Measurements from ENCODE around the gene UBN2. TPM values are rescaled to one million over a fixed set of nuclear protein-coding genes. Genes with fewer than 3 reads are reported as not detected.
A peak's percentile ranks its signal among the peaks of the same experiment; 100 is the strongest.
"Not testable (repeated sequence)": the region's sequence is repeated elsewhere in the genome, so short reads cannot be mapped to it uniquely, and the experiment has no call there.

The UBN2 gene
- 4.8 and 6.7 TPM in 2 replicates for polyA plus RNA-seq (2014; cell fraction: cytosol; rRNA removed)
- 7.2 and 11.3 TPM in 2 replicates for polyA plus RNA-seq (2014; cell fraction: nucleus; rRNA removed)

DNA sequence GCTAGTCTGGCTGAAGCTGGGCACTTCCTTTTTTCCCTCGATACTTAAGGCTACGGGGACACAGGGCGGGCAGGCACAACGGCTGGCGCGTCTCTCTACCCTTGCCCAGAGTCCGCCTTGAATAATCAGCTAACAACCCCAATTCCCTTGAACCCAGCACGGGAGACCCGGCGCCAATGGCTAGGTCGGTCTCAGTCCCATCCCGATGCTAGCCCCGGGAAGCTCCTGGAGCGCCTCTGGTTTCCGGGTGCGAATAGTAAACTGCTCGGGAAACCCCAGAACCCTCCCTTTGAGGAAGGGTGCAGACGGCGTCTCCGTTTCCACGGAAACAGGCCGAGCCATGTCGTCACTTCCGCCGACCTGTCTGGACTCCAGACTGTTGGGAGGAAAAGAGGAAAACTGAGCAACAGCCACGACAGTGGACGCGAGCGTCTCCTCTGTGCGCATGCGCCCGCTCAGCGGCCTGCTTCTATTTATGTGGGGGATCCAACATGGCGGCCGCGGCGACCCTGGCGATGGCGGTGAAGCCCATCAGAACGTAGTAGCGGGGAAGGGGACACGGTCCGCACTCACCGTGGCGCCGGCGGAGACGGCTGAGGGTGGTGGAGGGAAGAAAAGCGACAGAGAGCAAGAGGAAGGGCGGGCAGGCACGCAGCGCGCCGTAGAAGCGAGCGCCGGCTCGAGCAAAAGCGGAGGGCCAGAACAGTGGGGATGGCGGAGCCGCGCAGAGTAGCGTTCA is at the start of gene UBN2:
Gene UBN2, plus strand, starts transcription at position 464 of the 739 bp plus-strand sequence. Its CDS starts 248 bp downstream, at position 712.
- DNase-seq (ENCODE audit: low spot score), result peak; percentile 98

DNA sequence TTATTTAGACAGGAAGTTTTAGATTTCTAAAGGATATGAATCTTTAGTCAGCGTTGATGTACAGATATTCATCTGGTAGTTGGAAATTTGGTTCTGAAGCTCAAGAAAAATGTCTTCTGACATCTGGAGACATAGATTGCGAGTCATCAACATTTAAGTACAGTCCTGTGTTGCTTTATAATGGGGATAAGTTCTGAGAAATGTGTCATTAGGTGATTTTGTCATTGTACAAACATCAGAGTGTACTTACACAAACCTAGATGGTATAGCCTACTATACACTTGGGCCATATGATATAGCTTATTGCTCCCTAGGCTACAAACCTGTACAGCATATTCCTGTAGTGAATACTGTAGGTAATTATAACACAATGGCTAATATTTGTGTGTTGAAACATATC is 49.6 kb upstream of the UBN2 start:
- no peak for DNase-seq (ENCODE audit: low spot score)

DNA sequence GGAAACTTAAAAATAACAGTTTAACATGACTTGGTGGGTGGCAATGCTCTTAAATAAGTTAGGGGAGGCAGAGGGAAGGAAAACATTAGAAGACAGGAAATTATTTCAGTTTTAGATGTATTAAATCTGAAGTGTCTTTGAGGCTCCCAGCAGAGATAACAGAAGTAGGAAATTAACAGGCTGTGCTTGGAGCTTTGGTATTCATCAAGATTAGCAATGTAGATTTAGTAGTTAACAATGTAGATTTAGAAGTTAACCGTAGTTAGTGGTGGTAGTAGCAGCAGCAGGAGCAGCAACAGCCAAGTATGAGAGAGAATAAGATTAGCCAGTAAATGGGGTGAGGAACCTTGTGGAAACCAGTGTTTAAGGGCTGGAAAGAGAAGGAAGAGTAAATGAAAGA is 48.7 kb upstream of the UBN2 start:
- no peak for DNase-seq (ENCODE audit: low spot score)

DNA sequence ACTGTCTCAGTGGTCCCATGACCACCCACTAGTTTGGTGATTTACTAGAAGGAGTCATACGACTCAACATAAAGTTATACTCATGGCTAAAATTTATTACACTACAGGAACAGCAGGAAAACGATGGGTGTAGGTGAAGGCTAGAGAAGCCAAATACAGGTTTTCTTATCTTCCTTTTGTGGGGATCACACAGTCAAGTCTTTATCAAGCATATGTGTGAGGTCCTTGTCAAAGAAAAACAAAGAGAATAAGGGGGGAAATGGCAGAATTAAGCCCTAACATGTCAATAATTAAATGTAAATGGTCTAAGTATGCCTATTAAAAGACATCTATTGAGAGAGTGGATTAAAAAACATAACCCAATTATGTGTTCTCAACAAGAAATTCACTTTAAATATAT is 47.8 kb upstream of the UBN2 start:
- DNase-seq (ENCODE audit: low spot score), result no peak

DNA sequence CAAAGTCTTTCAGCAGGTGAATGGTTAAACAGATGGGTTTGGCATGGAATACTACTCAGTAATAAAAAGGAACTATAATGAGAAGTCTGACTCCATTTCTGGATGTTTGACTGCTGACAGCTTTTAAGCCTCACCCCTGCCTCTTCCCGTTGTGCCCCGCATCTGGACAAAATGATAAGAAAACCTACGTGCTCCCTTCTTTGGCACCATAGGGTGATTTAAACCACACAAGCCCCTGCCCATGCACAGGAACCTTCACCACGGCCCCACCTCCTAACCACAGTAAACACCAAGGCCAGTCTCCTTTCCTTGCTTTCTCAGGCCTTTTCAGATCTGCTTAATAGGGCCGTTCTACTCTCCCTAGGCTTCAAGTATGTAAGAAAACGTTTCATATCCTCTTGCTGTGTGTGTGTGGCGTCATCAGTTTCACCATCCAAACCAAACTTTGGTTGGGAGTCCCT is 47.1 kb upstream of the UBN2 start:
- no peak for DNase-seq (ENCODE audit: low spot score)

DNA sequence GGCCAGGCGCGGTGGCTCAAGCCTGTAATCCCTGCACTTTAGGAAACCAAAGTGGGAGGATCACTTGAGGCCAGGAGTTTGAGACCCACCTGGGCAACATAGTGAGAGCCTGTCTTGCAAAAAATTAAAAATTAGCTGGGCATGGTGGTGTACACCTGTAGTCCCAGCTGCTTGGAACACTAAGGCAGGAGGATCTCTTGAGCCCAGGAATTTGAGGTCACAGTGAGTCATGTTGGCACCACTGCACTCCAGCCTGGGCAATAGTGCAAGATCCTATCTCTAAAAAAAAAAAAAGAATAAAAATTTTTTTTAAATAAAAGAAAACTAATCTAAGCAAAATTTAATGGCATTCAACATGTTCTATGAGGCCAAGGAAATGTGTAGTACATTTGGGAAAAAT is 44.9 kb upstream of the UBN2 start:
- DNase-seq (ENCODE audit: low spot score), result no peak

DNA sequence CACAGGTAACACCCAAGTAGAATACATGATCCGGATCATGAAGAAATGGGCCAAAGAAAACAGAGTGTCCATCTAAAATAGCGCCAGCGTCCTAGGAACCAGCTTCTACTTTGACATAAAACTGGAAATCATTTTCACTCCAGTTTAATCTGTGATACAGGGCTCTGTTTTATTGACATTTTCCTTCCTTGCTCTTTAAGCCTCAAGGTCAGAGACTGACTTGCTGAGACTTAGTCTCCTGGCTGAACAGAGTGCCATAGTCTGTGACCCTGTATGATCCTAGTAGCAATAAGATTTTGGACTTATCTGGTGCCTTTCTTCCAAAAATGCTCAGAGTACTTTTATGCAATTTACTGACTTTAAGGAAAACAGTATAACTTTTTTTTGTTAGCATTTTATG is 41.7 kb upstream of the UBN2 start:
- DNase-seq (ENCODE audit: low spot score), result no peak

DNA sequence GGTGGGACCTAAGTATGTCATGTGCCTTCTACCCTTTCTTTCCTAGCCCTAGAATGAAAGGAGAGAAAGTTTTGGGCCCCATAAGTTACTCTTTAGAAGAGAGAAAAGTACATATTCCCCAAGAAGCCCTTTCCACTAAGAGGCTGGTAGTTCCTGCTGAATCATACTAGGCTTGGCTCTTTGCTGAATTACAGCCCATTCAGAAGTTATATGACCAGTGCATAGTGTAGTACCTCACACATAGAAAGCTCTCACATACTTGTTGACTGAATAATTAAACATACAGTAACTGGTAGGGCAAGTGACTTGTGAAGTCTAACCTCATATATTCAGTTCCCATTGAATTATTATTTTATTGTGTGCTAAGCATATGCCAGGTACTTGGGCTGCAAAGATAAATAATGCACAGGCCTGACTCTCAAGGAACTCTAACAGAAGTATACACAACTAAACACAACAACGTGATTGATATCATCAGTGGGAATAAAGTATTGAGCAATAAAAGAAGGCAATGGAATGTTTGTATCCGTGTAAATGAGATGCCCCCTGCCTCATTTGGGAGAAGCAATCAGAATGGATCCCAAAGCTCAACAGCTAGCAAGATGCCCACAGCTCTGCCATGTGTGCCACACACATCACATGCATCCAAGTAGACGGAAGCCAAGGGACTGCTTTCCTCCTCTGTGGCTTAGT is 38.9 kb upstream of the UBN2 start:
- DNase-seq (ENCODE audit: low spot score), result no peak

DNA sequence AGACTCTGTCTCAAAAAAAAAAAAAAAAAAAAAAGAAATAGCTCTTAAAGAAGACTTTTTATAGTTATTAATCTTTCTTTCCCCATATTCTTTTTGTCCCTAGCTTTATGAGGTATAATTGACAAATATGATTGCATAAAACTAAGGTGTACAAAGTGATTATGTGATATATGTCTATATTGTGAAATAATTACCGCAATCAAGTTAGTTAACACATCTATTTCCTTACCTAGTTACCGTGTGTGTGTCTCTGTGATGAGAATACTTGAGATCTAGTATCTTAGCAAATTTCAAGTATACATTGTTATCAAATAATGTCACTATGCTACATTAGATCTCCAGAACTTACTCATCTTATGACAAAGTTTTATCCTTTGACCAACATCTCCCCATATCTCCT is 30.7 kb upstream of the UBN2 start:
- DNase-seq (ENCODE audit: low spot score), result no peak

DNA sequence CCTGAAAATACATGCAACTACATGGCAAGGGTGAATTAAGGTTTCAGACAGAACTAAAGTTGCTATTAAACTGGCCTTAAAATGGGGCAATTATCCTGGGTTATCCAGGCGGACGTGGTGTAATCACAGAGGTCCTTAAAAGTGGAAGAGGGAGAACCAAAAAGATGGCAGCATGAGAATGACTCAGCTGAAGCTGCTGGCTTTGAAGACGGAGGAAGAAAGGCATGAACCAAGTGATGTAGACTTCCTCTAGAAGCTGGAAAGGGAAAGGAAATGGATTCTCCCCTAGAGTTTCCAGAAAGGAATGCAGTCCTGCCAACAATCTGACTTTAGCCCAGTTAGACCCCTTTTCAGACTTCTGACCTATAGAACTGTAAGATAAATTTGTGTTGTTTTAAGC is 27.0 kb upstream of the UBN2 start:
- DNase-seq (ENCODE audit: low spot score), result no peak

DNA sequence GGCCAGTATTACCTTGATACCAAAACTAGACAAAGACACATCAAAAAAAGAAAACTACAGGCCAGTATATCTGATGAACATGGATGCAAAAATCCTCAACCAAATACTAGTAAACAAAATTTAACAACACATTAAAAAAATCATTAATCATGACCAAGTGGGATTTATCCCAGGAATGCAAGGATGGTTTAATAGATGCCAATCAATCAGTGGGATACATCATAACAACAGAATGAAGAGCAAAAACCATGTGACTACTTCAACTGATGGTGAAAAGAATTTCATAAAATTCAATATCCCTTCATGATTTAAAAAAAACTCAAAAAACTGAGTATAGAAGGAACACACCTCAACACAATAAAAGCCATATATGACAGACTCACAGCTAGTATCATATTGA is 25.2 kb upstream of the UBN2 start:
- DNase-seq (ENCODE audit: low spot score), result no peak

DNA sequence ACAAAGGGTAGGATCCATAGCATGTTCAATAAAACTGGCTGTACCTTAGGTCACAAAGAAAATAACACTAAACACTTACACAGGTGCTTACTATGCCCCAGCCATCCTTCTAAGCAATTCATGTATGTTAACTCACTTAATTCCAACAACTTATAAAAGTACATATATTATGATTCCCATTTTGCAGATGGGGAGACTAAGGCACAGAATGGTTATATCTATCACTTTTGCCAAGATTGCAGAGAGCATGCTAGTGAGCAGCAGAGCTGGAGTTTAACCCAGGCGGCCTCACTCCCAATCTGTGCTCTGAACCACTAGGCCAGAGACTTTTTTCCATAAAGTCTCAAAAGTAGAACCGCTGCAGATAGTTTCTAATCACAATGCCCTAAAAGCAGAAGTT is 18.9 kb upstream of the UBN2 start:
- no peak for DNase-seq (ENCODE audit: low spot score)

DNA sequence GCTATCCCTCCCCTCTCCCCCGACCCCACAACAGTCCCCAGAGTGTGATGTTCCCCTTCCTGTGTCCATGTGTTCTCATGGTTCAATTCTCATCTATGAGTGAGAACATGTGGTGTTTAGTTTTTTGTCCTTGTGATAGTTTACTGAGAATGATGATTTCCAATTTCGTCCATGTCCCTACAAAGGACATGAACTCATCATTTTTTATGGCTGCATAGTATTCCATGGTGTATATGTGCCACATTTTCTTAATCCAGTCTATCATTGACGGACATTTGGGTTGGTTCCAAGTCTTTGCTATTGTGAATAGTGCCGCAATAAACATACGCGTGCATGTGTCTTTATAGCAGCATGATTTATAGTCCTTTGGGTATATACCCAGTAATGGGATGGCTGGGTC is 17.5 kb upstream of the UBN2 start:
- DNase-seq (ENCODE audit: low spot score), result not testable (repeated sequence)

DNA sequence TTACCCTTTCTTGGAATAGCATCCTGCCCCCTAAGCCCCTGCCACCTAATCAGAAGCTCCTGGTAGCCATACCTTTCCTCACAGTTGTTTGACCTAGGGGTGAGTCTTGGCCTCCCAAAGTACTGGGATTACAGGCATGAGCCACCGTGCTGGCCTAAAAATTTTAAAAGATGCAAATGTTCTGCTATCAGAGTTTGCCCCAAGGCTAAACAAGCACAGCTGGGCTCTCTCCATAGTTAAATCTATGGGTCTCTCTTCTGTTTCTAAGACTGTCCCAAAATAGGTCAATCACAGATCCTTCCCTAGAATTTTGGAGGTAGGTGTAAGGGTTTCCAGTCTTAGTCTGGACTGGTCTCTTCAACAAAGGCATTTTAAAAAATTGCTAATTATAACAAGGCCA is 12.9 kb upstream of the UBN2 start:
- no peak for DNase-seq (ENCODE audit: low spot score)

DNA sequence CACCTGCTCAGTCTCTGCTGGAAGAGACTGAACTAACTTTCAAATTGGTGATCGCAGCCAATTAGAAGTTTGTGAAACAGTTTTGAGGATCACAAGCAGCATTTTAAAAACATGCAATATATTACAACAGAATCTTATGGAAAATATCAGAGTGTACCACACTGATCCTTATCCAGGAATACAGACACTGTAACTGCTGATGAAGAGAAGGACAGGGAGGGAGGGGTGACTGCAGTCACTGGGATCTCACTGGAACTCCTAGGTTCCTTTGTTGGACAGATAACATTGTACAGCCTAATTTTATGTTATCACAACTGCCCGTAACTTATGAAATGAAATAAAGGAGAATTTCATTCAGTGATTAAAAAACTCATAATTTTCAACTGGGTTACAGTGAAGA is 6.8 kb upstream of the UBN2 start:
- no peak for DNase-seq (ENCODE audit: low spot score)

DNA sequence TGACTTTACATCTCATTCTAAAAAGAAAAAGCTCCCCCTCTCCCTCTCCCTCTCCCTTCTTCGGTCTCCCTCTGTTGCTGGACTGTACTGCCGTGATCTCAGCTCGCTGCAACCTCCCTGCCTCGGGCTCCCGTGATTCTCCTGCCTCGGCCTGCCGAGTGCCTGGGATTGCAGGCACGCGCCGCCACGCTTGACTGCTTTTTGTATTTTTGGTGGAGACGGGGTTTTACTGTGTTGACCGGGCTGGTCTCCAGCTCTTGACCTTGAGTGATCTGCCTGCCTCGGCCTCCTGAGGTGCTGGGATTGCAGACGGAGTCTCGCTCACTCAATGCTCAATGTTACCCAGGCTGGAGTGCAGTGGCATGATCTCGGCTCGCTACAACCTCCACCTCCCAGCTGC is 6.2 kb upstream of the UBN2 start:
- DNase-seq (ENCODE audit: low spot score), result not testable (repeated sequence)

DNA sequence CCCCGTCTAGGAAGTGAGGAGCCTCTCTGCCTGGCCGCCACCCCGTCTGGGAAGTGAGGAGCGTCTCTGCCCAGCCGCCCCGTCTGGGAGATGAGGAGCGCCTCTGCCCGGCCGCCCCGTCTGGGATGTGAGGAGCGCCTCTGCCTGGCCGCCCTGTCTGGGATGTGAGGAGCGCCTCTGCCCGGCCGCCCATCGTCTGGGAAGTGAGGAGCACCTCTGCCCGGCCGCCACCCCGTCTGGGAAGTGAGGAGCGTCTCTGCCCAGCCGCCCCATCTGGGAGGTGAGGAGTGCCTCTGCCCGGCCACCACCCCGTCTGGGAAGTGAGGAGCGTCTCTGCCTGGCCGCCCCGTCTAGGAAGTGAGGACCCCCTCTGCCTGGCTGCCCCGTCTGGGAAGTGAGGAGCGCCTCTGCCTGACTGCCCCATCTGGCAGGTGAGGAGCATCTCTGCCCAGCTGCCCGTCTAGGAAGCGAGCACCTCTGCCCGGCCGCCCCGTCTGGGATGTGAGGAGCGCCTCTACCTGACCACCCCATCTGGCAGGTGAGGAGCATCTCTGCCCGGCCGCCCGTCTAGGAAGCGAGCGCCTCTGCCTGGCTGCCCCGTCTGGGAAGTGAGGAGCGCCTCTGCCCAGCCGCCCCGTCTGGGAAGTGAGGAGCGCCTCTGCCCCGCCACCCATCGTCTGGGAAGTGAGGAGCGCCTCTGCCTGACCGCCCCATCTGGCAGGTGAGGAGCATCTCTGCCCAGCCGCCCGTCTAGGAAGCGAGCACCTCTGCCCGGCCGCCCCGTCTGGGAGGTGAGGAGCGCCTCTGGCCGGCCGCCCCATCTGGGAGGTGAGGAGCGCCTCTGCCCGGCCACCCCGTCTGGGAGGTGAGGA is 5.5 kb upstream of the UBN2 start:
- DNase-seq (ENCODE audit: low spot score), result not testable (repeated sequence)

DNA sequence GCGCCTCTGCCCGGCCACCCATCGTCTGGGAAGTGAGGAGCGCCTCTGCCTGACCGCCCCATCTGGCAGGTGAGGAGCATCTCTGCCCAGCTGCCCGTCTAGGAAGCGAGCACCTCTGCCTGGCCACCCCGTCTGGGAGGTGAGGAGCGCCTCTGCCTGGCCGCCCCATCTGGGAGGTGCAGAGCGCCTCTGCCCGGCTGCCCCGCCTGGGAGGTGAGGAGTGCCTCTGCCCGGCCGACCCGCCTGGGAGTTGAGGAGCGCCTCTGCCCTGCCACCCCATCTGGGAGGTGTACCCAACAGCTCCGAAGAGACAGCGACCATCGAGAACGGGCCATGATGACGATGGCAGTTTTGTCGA is 4.9 kb upstream of the UBN2 start:
- DNase-seq (ENCODE audit: low spot score), result not testable (repeated sequence)

DNA sequence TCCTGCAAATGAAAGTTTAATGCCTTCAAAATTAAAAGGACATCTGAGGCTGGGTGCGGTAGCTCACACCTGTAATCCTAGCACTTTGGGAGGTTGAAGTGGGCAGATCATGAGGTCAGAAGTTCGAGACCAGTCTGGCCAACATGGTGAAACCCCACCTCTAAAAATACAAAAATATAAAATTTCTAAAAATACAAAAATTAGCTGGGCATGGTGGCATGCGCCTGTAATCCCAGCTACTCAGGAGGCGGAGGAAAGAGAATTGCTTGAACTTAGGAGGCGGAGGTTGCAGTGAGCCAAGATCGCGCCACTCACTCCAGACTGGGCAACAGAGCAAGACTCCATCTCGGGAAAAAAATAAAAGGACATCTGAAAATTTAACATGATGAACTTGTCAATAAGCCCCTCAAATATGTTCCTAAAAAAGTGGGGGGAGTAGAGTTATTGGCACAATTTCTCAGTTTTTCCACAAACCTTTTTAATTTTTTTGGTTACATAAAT is 4.0 kb upstream of the UBN2 start:
- DNase-seq (ENCODE audit: low spot score), result not testable (repeated sequence)

DNA sequence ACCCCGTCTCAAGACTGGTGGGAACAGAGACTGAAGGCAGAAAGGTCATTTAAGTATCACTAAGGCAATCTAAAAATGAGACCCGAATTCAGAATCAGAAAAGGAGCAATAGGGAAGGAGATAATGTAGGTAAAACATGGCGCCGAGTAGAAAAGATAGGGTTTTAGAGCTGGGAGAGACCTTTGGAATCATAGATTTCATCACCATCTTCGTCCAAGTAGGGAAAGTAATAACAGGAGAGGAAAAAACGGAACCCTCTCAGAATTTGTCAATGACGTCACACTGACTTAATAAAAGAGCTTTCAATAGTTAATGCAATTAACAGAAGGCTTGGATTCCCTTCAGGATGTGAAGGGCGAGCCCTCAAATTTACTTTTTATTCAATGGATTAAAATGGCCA is 1.0 kb upstream of the UBN2 start:
- DNase-seq (ENCODE audit: low spot score), result no peak

DNA sequence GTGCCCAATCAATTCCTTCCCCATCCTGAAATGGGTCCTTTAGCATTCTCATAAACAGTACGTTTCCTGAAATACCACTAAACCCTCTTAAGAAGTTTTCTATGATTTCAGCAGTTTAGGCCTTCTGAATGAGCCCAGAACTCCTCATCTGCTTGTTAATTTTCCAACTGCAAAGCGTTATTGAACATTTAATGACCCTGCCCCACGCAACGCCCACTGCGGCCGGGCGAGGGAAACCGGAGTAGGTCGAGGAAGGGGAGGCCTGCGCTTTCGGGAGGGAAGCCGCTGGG is 608 bp upstream of the UBN2 start:
- no peak for DNase-seq (ENCODE audit: low spot score)
